ENCODE measurements around the gene SHKBP1.

SHKBP1 gene

GRCh38 chr19:40601134-40601974, 24.7 kb downstream of the SHKBP1 start, which contains the start of gene LTBP4:
Gene LTBP4, plus strand, starts transcription at chr19:40601369. Its CDS starts 19 bp downstream, at chr19:40601388.
- DNase-seq (ENCODE audit: low read depth) = no peak

- DNase-seq (ENCODE audit: low read depth) = no peak
These were observed 26.4 kb downstream of the SHKBP1 start for GRCh38 chr19:40603071-40603388.

- DNase-seq (ENCODE audit: low read depth) = peak; percentile 93
These were observed 26.9 kb downstream of the SHKBP1 start for GRCh38 chr19:40603389-40604170.

- DNase-seq (ENCODE audit: low read depth) = no peak
These were observed 27.5 kb downstream of the SHKBP1 start for GRCh38 chr19:40604171-40604646.

DNA sequence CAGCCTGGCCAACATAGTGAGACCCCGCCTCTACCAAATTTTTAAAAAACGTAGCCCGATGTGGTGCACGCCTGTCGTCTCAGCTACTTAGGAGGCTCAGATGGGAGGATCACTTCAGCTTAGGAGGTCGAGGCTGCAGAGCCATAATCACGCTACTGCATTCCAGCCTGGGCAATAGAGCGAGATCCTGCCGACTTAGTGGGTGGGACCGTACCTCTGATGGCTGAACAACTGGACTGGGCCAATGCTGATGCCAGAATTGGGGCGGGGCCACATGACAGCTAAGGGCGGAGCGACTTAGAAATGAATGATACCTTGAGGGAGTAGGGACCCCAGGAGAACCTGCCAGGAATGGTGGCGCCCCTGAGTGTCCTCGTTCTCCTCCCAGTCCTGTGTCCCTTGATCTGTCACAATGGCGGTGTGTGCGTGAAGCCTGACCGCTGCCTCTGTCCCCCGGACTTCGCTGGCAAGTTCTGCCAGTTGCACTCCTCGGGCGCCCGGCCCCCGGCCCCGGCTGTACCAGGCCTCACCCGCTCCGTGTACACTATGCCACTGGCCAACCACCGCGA, 28.1 kb downstream of the SHKBP1 start:
- DNase-seq (ENCODE audit: low read depth) = no peak

- peak; percentile 67 for DNase-seq (ENCODE audit: low read depth)
These were observed 28.7 kb downstream of the SHKBP1 start for GRCh38 chr19:40605216-40605971.

DNA sequence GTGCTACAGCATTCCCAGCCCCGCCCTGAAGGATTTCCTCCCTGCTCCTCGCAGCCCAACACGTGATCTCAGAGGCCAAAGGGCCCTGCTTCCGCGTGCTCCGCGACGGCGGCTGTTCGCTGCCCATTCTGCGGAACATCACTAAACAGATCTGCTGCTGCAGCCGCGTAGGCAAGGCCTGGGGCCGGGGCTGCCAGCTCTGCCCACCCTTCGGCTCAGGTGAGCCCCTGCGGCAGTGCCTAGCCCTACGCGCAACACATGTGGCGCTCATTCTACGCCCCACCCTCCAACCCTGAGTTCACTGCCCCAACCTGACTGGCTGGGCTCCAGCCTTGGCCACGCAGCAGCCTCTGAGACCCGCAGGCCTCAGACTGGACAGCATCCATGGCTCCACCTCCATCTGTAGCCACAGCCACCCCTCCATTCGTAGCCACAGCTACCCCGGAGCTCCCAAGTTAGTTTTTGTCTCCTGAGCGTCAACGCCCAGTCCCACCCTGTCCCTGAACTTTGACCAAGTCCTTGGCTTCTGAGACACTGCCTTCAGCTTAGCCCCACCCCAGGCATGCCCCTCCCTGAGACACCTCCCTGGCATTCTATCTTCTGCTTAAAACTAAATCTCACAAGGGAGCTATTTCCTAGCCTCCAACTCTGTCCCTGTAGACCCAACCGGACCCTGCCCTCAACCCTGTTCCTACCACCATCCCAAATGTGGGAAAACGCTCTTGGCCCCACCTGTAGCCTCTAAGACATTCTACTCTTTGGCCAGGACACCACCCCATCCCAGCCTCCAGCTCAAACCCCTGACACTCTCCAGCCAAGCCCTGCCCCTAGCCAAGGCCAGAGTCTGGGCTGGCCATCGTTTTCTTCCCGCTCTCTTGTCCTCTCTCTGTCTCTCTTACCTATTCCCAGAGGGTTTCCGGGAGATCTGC, 30.9 kb downstream of the SHKBP1 start:
- no peak for DNase-seq (ENCODE audit: low read depth)

DNA sequence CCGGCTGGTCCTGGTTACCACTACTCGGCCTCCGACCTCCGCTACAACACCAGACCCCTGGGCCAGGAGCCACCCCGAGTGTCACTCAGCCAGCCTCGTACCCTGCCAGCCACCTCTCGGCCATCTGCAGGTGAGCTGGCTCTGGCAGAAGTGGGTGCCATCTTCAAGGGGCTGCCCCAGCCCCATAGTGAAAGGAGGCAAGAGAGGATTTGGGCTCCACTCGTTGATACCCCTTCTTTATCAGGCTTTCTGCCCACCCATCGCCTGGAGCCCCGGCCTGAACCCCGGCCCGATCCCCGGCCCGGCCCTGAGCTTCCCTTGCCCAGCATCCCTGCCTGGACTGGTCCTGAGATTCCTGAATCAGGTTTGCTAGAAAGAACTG, 31.6 kb downstream of the SHKBP1 start:
- no peak for DNase-seq (ENCODE audit: low read depth)

DNA sequence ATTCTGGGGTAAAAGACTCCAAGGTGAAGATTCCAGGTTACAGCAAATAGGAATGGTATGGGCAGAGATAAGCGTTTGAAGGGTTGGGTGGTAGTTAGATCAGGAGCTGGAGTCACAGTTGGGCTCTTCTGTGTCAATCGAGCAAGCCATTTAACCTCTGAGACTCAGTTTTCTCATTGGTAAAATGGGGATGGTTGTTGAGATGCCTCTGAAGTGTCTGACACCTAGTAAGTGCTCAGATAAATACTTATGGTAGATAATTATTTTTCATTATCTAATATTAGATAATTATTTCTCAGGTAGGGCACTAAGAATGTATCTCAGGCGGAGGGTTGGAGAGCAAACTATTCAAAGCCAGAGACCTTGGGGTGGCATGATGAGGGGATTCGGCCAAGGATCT, 32.3 kb downstream of the SHKBP1 start:
- no peak for DNase-seq (ENCODE audit: low read depth)

- peak; percentile 77 for DNase-seq (ENCODE audit: low read depth)
These were observed 33.1 kb downstream of the SHKBP1 start for GRCh38 chr19:40609561-40610395.

- DNase-seq (ENCODE audit: low read depth) = peak; percentile 51
These were observed 33.9 kb downstream of the SHKBP1 start for GRCh38 chr19:40610396-40611064.

- no peak for DNase-seq (ENCODE audit: low read depth)
These were observed 34.4 kb downstream of the SHKBP1 start for GRCh38 chr19:40611096-40611495.

GRCh38 chr19:40611900-40612698, 35.4 kb downstream of the SHKBP1 start:
- DNase-seq (ENCODE audit: low read depth) = no peak

DNA sequence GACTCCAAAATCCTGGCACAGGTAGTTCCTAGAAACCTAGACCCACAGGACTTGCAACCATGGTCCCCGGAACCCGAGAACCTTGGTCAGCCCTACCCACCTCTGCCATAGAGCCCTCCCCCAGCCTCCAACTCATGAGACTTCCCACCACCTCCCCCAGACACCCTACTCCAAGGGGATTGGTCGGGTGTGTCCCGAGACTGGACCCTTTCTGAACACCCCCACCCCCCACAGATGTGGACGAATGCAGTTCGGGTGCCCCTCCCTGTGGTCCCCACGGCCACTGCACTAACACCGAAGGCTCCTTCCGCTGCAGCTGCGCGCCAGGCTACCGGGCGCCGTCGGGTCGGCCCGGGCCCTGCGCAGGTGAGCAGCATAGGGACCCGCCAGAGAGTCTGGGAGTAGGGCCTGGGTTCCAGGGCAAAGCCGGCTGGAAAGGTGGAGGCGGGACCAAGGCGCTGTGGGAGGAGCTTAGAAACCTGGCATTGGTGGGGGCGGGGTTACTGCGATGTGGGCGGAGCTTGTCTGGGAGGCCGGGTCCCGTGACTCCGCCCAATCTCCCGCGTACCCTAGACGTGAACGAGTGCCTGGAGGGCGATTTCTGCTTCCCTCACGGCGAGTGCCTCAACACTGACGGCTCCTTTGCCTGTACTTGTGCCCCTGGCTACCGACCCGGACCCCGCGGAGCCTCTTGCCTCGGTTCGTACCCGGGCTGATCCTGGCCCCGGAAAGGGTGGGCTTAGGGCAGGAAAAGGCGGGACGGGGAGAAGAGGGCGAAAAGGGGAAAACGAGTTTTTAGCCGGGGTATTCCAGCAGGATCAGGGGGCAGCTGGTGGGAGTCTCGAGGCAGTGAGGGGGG, 36.4 kb downstream of the SHKBP1 start:
- DNase-seq (ENCODE audit: low read depth) = peak; percentile 66

GRCh38 chr19:40613690-40614621, 37.3 kb downstream of the SHKBP1 start:
- peak; percentile 80 for DNase-seq (ENCODE audit: low read depth)

DNA sequence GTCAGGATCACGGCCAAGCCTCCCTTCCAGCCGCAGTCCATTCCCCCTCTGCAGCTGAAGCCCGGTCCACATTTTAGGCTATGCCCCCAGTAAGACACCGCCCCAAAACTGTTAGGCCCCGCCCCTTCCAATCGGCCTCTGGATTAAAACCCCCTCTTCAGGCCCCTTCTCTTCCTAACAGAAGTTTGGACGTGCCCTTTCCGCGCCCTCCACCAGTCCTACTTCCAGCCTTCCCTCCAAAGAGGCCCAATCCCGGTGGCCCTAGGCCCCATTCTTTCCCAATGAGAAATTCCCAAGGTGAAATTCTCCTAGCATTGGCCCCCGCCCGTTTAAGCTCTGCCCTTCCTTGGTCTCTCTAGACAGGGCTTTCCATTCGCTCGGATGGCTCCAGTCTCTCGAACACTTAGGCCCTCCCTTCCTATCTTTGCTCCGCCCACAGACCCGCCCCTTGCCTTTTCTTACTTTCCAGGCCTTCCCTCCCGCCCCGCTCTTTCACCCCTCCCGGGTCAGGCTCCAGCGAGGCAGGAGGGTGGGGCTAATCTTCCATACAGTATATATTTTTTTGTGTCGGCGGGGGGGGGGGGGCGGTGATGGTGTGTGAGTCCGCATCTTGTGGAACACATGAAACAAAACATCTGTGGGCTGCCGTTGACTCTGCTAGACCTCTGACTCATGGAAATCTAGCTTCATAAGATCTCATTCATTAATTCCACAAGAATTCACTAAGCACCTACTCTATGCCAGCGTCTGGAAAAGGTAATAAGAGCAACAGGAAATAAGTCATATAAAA, 38.1 kb downstream of the SHKBP1 start:
- peak; percentile 85 for DNase-seq (ENCODE audit: low read depth)

All from activated T-cell treated with anti-CD3 and anti-CD28 coated beads for 1 hour (primary cell).